ENCODE measurements around the gene TAAR1. TPM values are rescaled to one million over a fixed set of nuclear protein-coding genes. Genes with fewer than 3 reads are reported as not detected.

Gene TAAR1
- total and polyA plus RNA-seq, 2 experiments from 2014 or later, result not detected

GRCh38 chr6:132614554-132614953, 44.4 kb downstream of the TAAR1 start:
- no peak for TF ChIP-seq EZH2 (IDR thresholded peaks at IDR 0.05; ENCODE audit: insufficient read depth, poor library complexity, severe bottlenecking)
- TF ChIP-seq EZH2phosphoT487 (IDR thresholded peaks at IDR 0.05; ENCODE audit: insufficient read depth, low read depth), result no peak
- H3K36me3 ChIP-seq (ENCODE audit: low read depth), result no peaks in the 10 kb centered on the region
- H3K9me3 ChIP-seq (ENCODE audit: low read depth), result no peaks in the 10 kb centered on the region
- DNase-seq, result no peak
- H3K4me1 ChIP-seq (ENCODE audit: insufficient read depth), result no peaks in the 10 kb centered on the region
- H3K9ac ChIP-seq, result no peak overlapping the region
- in situ Hi-C loops (cut with MboI), result no loop called here
- 66 to 69% methylated on average over 5 to 7 of the region's 7 CpGs for WGBS, 2 experiments (ENCODE audit: low coverage in 1 of 2, low lambda C conversion rate in 2 of 2, missing lambda C conversion rate in 2 of 2)
- H4K20me1 ChIP-seq (ENCODE audit: insufficient read depth), result no peaks in the 10 kb centered on the region
- H2AFZ ChIP-seq, result no peak overlapping the region
- no peak overlapping the region for H3K27ac ChIP-seq
- peaks cover 44% of the 10 kb centered on the region for H3K27me3 ChIP-seq (replicated peaks; ENCODE audit: insufficient read depth)
- no peaks in the 10 kb centered on the region for H3K9me2 ChIP-seq (ENCODE audit: insufficient read depth)
- H3K79me2 ChIP-seq (ENCODE audit: insufficient read depth), result no peaks in the 10 kb centered on the region
- H3K4me3 ChIP-seq, result no peak overlapping the region
- no peaks in the 10 kb centered on the region for H3F3A ChIP-seq (ENCODE audit: insufficient read depth)
- no peak overlapping the region for H3K4me2 ChIP-seq (ENCODE audit: unreplicated experiment)

GRCh38 chr6:132612449-132613108, 46.4 kb downstream of the TAAR1 start:
- no peak for TF ChIP-seq EZH2 (IDR thresholded peaks at IDR 0.05; ENCODE audit: insufficient read depth, poor library complexity, severe bottlenecking)
- TF ChIP-seq EZH2phosphoT487 (IDR thresholded peaks at IDR 0.05; ENCODE audit: insufficient read depth, low read depth), result no peak
- in situ Hi-C loops (cut with MboI), result no loop called here

GRCh38 chr6:132611616-132612015, 47.4 kb downstream of the TAAR1 start:
- Histone ChIP-seq H3K27ac (no peak overlapping the region), H4K20me1 (ENCODE audit: insufficient read depth) (no peaks in the 10 kb centered on the region), H3K9me3 (ENCODE audit: low read depth) (no peaks in the 10 kb centered on the region), H3K4me1 (ENCODE audit: insufficient read depth) (no peaks in the 10 kb centered on the region), H2AFZ (no peak overlapping the region), H3K36me3 (ENCODE audit: low read depth) (no peaks in the 10 kb centered on the region), H3K9ac (no peak overlapping the region), H3K4me2 (ENCODE audit: unreplicated experiment) (no peak overlapping the region), H3K9me2 (ENCODE audit: insufficient read depth) (no peaks in the 10 kb centered on the region), H3K79me2 (ENCODE audit: insufficient read depth) (no peaks in the 10 kb centered on the region), H3F3A (ENCODE audit: insufficient read depth) (no peaks in the 10 kb centered on the region), H3K4me3 (no peak overlapping the region), H3K27me3 (replicated peaks; ENCODE audit: insufficient read depth) (peaks cover 24% of the 10 kb centered on the region; the same call in 1 of the 2 replicates)
- DNase-seq, result no peak
- TF ChIP-seq EZH2phosphoT487 (IDR thresholded peaks at IDR 0.05; ENCODE audit: insufficient read depth, low read depth), result no peak
- no peak for TF ChIP-seq EZH2 (IDR thresholded peaks at IDR 0.05; ENCODE audit: insufficient read depth, poor library complexity, severe bottlenecking)
- in situ Hi-C loops (cut with MboI), result no loop called here
- 48 to 53% methylated on average over 2 of the region's 2 CpGs for WGBS, 2 experiments (ENCODE audit: low coverage in 1 of 2, low lambda C conversion rate in 2 of 2, missing lambda C conversion rate in 2 of 2)

More at GRCh38 chr6:132612449-132613108, 46.4 kb downstream of the TAAR1 start:
- no peak overlapping the region for H3K9ac ChIP-seq
- WGBS, 2 experiments (ENCODE audit: low coverage in 1 of 2, low lambda C conversion rate in 2 of 2, missing lambda C conversion rate in 2 of 2), result 38 to 46% methylated on average over 4 of the region's 4 CpGs
- H3K4me3 ChIP-seq, result no peak overlapping the region
- no peaks in the 10 kb centered on the region for H3K9me2 ChIP-seq (ENCODE audit: insufficient read depth)
- no peak overlapping the region for H3K4me2 ChIP-seq (ENCODE audit: unreplicated experiment)
- peaks cover 32% of the 10 kb centered on the region for H3K27me3 ChIP-seq (replicated peaks; ENCODE audit: insufficient read depth)
- no peaks in the 10 kb centered on the region for H3K4me1 ChIP-seq (ENCODE audit: insufficient read depth)
- H2AFZ ChIP-seq, result no peak overlapping the region
- H3K36me3 ChIP-seq (ENCODE audit: low read depth), result no peaks in the 10 kb centered on the region
- no peaks in the 10 kb centered on the region for H3F3A ChIP-seq (ENCODE audit: insufficient read depth)
- no peak for DNase-seq
- H4K20me1 ChIP-seq (ENCODE audit: insufficient read depth), result no peaks in the 10 kb centered on the region
- H3K9me3 ChIP-seq (ENCODE audit: low read depth), result no peaks in the 10 kb centered on the region
- no peak overlapping the region for H3K27ac ChIP-seq
- no peaks in the 10 kb centered on the region for H3K79me2 ChIP-seq (ENCODE audit: insufficient read depth)

GRCh38 chr6:132607544-132608233, 51.3 kb downstream of the TAAR1 start:
- Histone ChIP-seq H2AFZ (no peak overlapping the region), H3K79me2 (ENCODE audit: insufficient read depth) (no peaks in the 10 kb centered on the region), H3K9me3 (ENCODE audit: low read depth) (no peaks in the 10 kb centered on the region), H4K20me1 (ENCODE audit: insufficient read depth) (no peaks in the 10 kb centered on the region), H3K27me3 (replicated peaks; ENCODE audit: insufficient read depth) (peaks cover 7% of the 10 kb centered on the region; the same call in 1 of the 2 replicates), H3K9me2 (ENCODE audit: insufficient read depth) (no peaks in the 10 kb centered on the region), H3K27ac (no peak overlapping the region), H3K4me3 (no peak overlapping the region), H3K9ac (no peak overlapping the region), H3K36me3 (ENCODE audit: low read depth) (no peaks in the 10 kb centered on the region), H3K4me1 (ENCODE audit: insufficient read depth) (no peaks in the 10 kb centered on the region), H3K4me2 (ENCODE audit: unreplicated experiment) (no peak overlapping the region), H3F3A (ENCODE audit: insufficient read depth) (no peaks in the 10 kb centered on the region)
- in situ Hi-C loops (cut with MboI), result no loop called here
- DNase-seq, result no peak
- TF ChIP-seq EZH2 (IDR thresholded peaks at IDR 0.05; ENCODE audit: insufficient read depth, poor library complexity, severe bottlenecking) (no peak), EZH2phosphoT487 (IDR thresholded peaks at IDR 0.05; ENCODE audit: insufficient read depth, low read depth) (no peak)
- WGBS, 2 experiments (ENCODE audit: low coverage in 1 of 2, low lambda C conversion rate in 2 of 2, missing lambda C conversion rate in 2 of 2), result 60 to 72% methylated on average over 5 of the region's 5 CpGs

All from GM23248 (cell line).